HCT116 (cell line): ENCODE results near the gene RBM43. TPM values are rescaled to one million over a fixed set of nuclear protein-coding genes. Genes with fewer than 3 reads are reported as not detected.
"Not testable (repeated sequence)": the region's sequence is repeated elsewhere in the genome, so short reads cannot be mapped to it uniquely, and the experiment has no call there.

Experiments
- ATAC-seq: fragments of 200-7000 bp; cut with Tn5 transposase; 2 replicates; pipeline ENCODE4 v1.9.1; 2020; ENCODE audit warnings: mild to moderate bottlenecking, moderate library complexity
- Bru-seq: library from RNA; stranded (reverse); fragments of 400-500 nt; gene quantifications from one replicate; lab custom pipeline; 2021; lab: Mats Ljungman, UMichigan
- BruChase-seq, 2 experiments: library from RNA; stranded (reverse); fragments of 400-500 nt; gene quantifications; one replicate each; lab custom pipeline; 2021; lab: Mats Ljungman, UMichigan
- BruUV-seq: library from RNA; stranded (reverse); fragments of 400-500 nt; replicated peaks from 2 replicates; lab custom pipeline; 2021; lab: Mats Ljungman, UMichigan
- CTCF ChIA-PET: fragments of 300-600 bp; sonication (Branson Sonifier 250); formaldehyde crosslinking; loops from one replicate; lab custom pipeline; 2021; ENCODE audit warnings: antibody characterized with exemption; lab: Charles Lee
- POLR2A ChIA-PET: fragments of 300-600, 350-600 bp; sonication (Branson Sonifier 250); formaldehyde crosslinking; loops from one replicate; lab custom pipeline; 2021; ENCODE audit warnings: antibody characterized with exemption; lab: Charles Lee
- RAD21 ChIA-PET, 2 experiments: fragments of 300-600 bp; sonication (Branson Sonifier 250); formaldehyde crosslinking; loops; one replicate each; lab custom pipeline; 2023; ENCODE audit warnings: low total read pairs in 2 of 2; ENCODE audit not compliant: uncharacterized antibody in 2 of 2, unreplicated experiment in 2 of 2, low non-redundant PET in 1 of 2; lab: Charles Lee
- DNase-seq: peaks from one replicate; pipeline ENCODE4 v3.0.0-alpha.2; 2010; ENCODE audit warnings: low read depth, low spot score
- H2AFZ ChIP-seq: fragments of 200-600 bp; shearing (Covaris generic), sonication (generic); 2 replicates; pipeline ENCODE4 v1.6.1; 2017; ENCODE audit warnings: low read depth, mixed run types, mixed read lengths, antibody characterized with exemption, low read length; ENCODE audit not compliant: poor library complexity, severe bottlenecking
- H3K27ac ChIP-seq: 2 replicates; pipeline ENCODE4 v1.5.1; 2012; ENCODE audit warnings: low read depth, low read length
- H3K27me3 ChIP-seq: fragments of 200-600 bp; sonication (generic); 2 replicates; pipeline ENCODE4 v1.6.1; 2016; ENCODE audit warnings: mixed run types, low read length, mixed read lengths; ENCODE audit not compliant: insufficient read depth
- H3K36me3 ChIP-seq, 2 experiments: fragments of 200-500 bp in 1 of 2; fragments of 200-600 bp in 1 of 2; sonication (Bioruptor generic) in 1 of 2; sonication (generic) in 1 of 2; 2 replicates each; pipeline versions ENCODE4 v1.5.1 to v1.6.1; 2014 to 2016; ENCODE audit warnings: low read length in 2 of 2, inconsistent platforms in 1 of 2, mixed read lengths in 1 of 2, mixed run types in 1 of 2; ENCODE audit not compliant: insufficient read depth in 2 of 2, control insufficient read depth in 1 of 2
- H3K4me1 ChIP-seq, 2 experiments: fragments of 200-600 bp in 1 of 2; sonication (generic) in 1 of 2; 2 replicates each; pipeline versions ENCODE4 v1.5.1 to v1.6.1; 2012 to 2017; ENCODE audit warnings: low read length in 2 of 2, inconsistent platforms in 1 of 2, mild to moderate bottlenecking in 1 of 2, mixed read lengths in 1 of 2, mixed run types in 1 of 2, moderate library complexity in 1 of 2; ENCODE audit not compliant: insufficient read depth in 2 of 2, control insufficient read depth in 1 of 2
- H3K4me2 ChIP-seq: fragments of 200-600 bp; sonication (generic); 2 replicates; pipeline ENCODE4 v1.6.1; 2017; ENCODE audit warnings: mixed run types, low read length, mixed read lengths
- H3K4me3 ChIP-seq, 2 experiments: fragments of 200-600 bp in 1 of 2; sonication (generic) in 1 of 2; replicated peaks in 1 of 2; 2 replicates each; pipeline ENCODE4 v1.5.1; 2011 to 2016; ENCODE audit warnings: low read length in 2 of 2, control low read depth in 1 of 2, low read depth in 1 of 2, mild to moderate bottlenecking in 1 of 2, mixed read lengths in 1 of 2, mixed run types in 1 of 2
- H3K79me2 ChIP-seq: fragments of 200-600 bp; sonication (generic); 2 replicates; pipeline ENCODE4 v1.6.1; 2017; ENCODE audit warnings: mild to moderate bottlenecking, mixed run types, low read length, moderate library complexity, mixed read lengths; ENCODE audit not compliant: insufficient read depth
- H3K9ac ChIP-seq: fragments of 200-600 bp; sonication (generic); 2 replicates; pipeline ENCODE4 v1.6.1; 2016; ENCODE audit warnings: low read length, mixed read lengths
- H3K9me2 ChIP-seq: fragments of 200-600 bp; sonication (generic), shearing (Covaris generic); 2 replicates; pipeline ENCODE4 v1.6.1; 2017; ENCODE audit warnings: mixed run types, mild to moderate bottlenecking, moderate library complexity; ENCODE audit not compliant: insufficient read depth
- H3K9me3 ChIP-seq, 2 experiments: fragments of 200-500 bp in 1 of 2; fragments of 200-600 bp in 1 of 2; sonication (Bioruptor generic) in 1 of 2; sonication (generic) in 1 of 2; 2 replicates each; pipeline ENCODE4 v1.6.1; 2014 to 2017; ENCODE audit warnings: low read length in 2 of 2, mixed read lengths in 2 of 2, inconsistent platforms in 1 of 2, low read depth in 1 of 2, mild to moderate bottlenecking in 1 of 2, mixed run types in 1 of 2, moderate library complexity in 1 of 2; ENCODE audit not compliant: control insufficient read depth in 1 of 2, insufficient read depth in 1 of 2
- H4K20me1 ChIP-seq: fragments of 200-600 bp; sonication (generic), shearing (Covaris generic); 2 replicates; pipeline ENCODE4 v1.6.1; 2017; ENCODE audit warnings: mixed run types, mild to moderate bottlenecking, moderate library complexity; ENCODE audit not compliant: insufficient read depth
- CBX3 ChIP-seq: IDR thresholded peaks from 2 replicates; pipeline ENCODE4 v1.6.1; 2012; ENCODE audit warnings: low read depth
- EGR1 ChIP-seq: IDR thresholded peaks from 2 replicates; pipeline ENCODE4 v1.6.1; 2012; ENCODE audit warnings: low read depth
- ELF1 ChIP-seq: IDR thresholded peaks from 2 replicates; pipeline ENCODE4 v1.6.1; 2012; ENCODE audit warnings: low read depth, borderline replicate concordance
- EZH2 ChIP-seq: fragments of 200-600 bp; sonication (generic); IDR thresholded peaks from 2 replicates; pipeline ENCODE4 v1.6.1; 2017; ENCODE audit warnings: antibody characterized with exemption, mixed run types
- FOSL1 ChIP-seq: IDR thresholded peaks from 2 replicates; pipeline ENCODE4 v1.6.1; 2012; ENCODE audit warnings: low read depth
- JUND ChIP-seq: IDR thresholded peaks from 2 replicates; pipeline ENCODE4 v1.6.1; 2012
- POLR2AphosphoS5 ChIP-seq: IDR thresholded peaks from 2 replicates; pipeline ENCODE4 v1.6.1; 2011; ENCODE audit warnings: mild to moderate bottlenecking, low read depth, low read length, moderate library complexity
- SIN3A ChIP-seq: IDR thresholded peaks from 2 replicates; pipeline ENCODE4 v1.6.1; 2012; ENCODE audit warnings: low read depth
- TCF7L2 ChIP-seq: IDR thresholded peaks from 2 replicates; pipeline ENCODE4 v1.7.0; 2011; ENCODE audit warnings: borderline replicate concordance, inconsistent platforms; ENCODE audit not compliant: insufficient read depth, insufficient read length; ENCODE audit errors: extremely low read depth
- YY1 ChIP-seq: IDR thresholded peaks from 2 replicates; pipeline ENCODE4 v1.6.1; 2011; ENCODE audit warnings: low read length, low read depth, moderate library complexity, mild to moderate bottlenecking; ENCODE audit not compliant: insufficient replicate concordance; ENCODE audit errors: extremely low read depth
- ZFX ChIP-seq: fragments of 450-650 bp; IDR thresholded peaks from 2 replicates; pipeline ENCODE4 v1.6.1; 2017
- ZNF274 ChIP-seq: fragments of 200-500 bp; sonication (Bioruptor generic); IDR thresholded peaks from 2 replicates; pipeline ENCODE4 v1.6.1; 2014; ENCODE audit warnings: mild to moderate bottlenecking, low read depth, low read length, inconsistent platforms
- intact Hi-C: fragments of 100-400 bp; cut with micrococcal nuclease; formaldehyde crosslinking; loops from 2 replicates; pipeline ENCODE4 v1.10.0; 2022
- long read RNA-seq: library from polyadenylated mRNA; unstranded; transcript quantifications from one replicate; pipeline ENCODE4 v2.0.0, GENCODE V29; 2021; ENCODE audit not compliant: unreplicated experiment
- polyA plus RNA-seq: library from polyadenylated mRNA; unstranded; fragments of >200 nt; gene quantifications from 2 replicates; pipeline ENCODE4 v1.2.1, GENCODE V29; 2012; ENCODE audit warnings: missing spikeins
- total RNA-seq: library from RNA; stranded (reverse); gene quantifications from one replicate; pipeline ENCODE4 v1.2.1, GENCODE V29; 2021; ENCODE audit not compliant: unreplicated experiment
- TF ChIP-seq, protein P1 (sequence below): IDR thresholded peaks from 2 replicates; pipeline ENCODE4 v1.6.1; 2012
- TF ChIP-seq, protein P2 (sequence below): IDR thresholded peaks from 2 replicates; pipeline ENCODE4 v1.6.1; 2012
- TF ChIP-seq, protein P3 (sequence below), 3 experiments: fragments of 200-600 bp in 1 of 3; sonication (generic) in 1 of 3; IDR thresholded peaks in 2 of 3; conservative IDR thresholded peaks in 1 of 3; 2 replicates each; pipeline ENCODE4 v1.5.1; 2012 to 2017; ENCODE audit warnings: low read depth in 2 of 3, low read length in 2 of 3, antibody characterized with exemption in 1 of 3, borderline replicate concordance in 1 of 3, control low read depth in 1 of 3, mild to moderate bottlenecking in 1 of 3, mixed read lengths in 1 of 3, mixed run types in 1 of 3, moderate library complexity in 1 of 3; ENCODE audit not compliant: insufficient read depth in 1 of 3

RBM43 gene
- total RNA-seq (3.3 TPM), Bru-seq, nascent RNA (percentile 56 among the genes with signal in this experiment), BruChase-seq, experiment 1, labeled RNA remaining after a 6-hour chase (percentile 66 among the genes with signal in this experiment), BruChase-seq, experiment 2, labeled RNA remaining after a 2-hour chase (percentile 73 among the genes with signal in this experiment)
- 0.97 and 1.3 TPM in 2 replicates for polyA plus RNA-seq
- long read RNA-seq, full-length matches to known transcripts, result 1 of 1 reads
- long read RNA-seq, partial matches to known transcripts, result 0 of 1 reads
- long read RNA-seq, other reads (novel, unspliced or antisense), result 0 of 1 reads

DNA sequence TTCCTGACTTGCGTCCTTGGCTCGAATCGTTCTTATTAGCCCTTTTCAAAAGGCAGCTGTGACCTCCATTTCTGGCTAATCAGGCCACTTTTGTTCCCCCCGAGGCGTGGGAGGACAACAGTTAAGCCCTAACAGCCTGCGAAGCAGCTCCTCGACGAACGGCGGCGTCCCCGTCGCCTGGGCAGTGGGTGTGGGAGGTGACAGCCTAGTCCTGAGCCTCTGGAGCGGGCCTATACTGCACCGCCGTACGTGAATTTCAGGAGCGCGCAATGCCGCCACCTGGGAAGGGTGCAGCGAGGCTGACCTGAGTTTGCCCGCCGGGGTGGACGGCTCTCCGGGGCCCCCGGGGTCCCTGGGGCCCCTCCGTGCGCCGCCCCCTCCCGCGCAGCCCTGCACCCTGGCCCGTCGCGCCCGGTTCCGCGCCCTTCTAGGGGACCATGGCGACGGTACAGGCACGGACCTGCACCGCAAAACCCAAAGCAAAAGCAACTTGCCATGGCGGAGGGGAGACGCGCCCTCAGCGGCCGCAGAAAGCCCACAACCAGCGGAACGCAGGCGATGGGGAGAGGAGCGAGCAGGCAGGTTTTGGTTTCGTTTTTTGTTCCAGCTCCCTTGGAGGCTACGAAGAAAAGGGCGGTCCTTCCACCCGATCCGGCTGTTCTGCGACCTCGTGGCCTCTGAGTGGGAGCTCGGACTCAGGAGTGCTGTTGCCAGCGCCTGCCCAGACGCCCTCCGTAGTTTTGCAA lies at the start of gene RBM43:
Gene RBM43, minus strand, starts transcription at position 633 of the 746 bp plus-strand sequence. Its CDS starts 136 bp downstream, at position 497.
- no TSS peak for BruUV-seq
- H3K4me3 ChIP-seq, result peak within 1 kb of the TSS; percentile 61 to 76
- no peaks in the 10 kb centered on the region for H3K36me3 ChIP-seq
- no peaks in the 10 kb centered on the region for H3K9me3 ChIP-seq
- peak within 1 kb of the TSS; percentile 83 for H3K27ac ChIP-seq
- RAD21 ChIA-PET, result no interaction called here
- no peaks in the 10 kb centered on the region for H3K79me2 ChIP-seq
- intact Hi-C loops, result loop anchor here (10.0 kb wide), 1 partner anchor 143 kb away; the partner anchor contains the start of gene RIF1
- no peaks in the 10 kb centered on the region for H4K20me1 ChIP-seq
- DNase-seq, result peak; percentile 33
- CTCF ChIA-PET, result interaction anchor here (1.0 kb wide), 1 partner anchor 23 kb away, joined by 3 read pairs; no protein-coding TSS in a partner anchor
- peak within 1 kb of the TSS; percentile 87 for H3K4me2 ChIP-seq
- ATAC-seq, result peak; percentile 92
- H3K9ac ChIP-seq, result peak within 1 kb of the TSS; percentile 71
- POLR2A ChIA-PET, result no interaction called here
- H3K9me2 ChIP-seq, result no peaks in the 10 kb centered on the region
- TF ChIP-seq POLR2AphosphoS5 (peak; percentile 48), ZFX (peak; percentile 75), TCF7L2 (no peak), EZH2 (no peak), SIN3A (peak; percentile 54; the same call in 1 of the 2 replicates), ZNF274 (no peak), CBX3 (0 out of 2 replicates have a peak, but pooled peaks have one; percentile 10), EGR1 (peak; percentile 67), ELF1 (no peak), JUND (no peak), YY1 (peak; percentile 69), FOSL1 (no peak)
- TF ChIP-seq, protein P1, sequence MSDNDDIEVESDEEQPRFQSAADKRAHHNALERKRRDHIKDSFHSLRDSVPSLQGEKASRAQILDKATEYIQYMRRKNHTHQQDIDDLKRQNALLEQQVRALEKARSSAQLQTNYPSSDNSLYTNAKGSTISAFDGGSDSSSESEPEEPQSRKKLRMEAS, result peak; percentile 89
- TF ChIP-seq, protein P2, sequence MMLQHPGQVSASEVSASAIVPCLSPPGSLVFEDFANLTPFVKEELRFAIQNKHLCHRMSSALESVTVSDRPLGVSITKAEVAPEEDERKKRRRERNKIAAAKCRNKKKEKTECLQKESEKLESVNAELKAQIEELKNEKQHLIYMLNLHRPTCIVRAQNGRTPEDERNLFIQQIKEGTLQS, result no peak
- TF ChIP-seq, protein P3, sequence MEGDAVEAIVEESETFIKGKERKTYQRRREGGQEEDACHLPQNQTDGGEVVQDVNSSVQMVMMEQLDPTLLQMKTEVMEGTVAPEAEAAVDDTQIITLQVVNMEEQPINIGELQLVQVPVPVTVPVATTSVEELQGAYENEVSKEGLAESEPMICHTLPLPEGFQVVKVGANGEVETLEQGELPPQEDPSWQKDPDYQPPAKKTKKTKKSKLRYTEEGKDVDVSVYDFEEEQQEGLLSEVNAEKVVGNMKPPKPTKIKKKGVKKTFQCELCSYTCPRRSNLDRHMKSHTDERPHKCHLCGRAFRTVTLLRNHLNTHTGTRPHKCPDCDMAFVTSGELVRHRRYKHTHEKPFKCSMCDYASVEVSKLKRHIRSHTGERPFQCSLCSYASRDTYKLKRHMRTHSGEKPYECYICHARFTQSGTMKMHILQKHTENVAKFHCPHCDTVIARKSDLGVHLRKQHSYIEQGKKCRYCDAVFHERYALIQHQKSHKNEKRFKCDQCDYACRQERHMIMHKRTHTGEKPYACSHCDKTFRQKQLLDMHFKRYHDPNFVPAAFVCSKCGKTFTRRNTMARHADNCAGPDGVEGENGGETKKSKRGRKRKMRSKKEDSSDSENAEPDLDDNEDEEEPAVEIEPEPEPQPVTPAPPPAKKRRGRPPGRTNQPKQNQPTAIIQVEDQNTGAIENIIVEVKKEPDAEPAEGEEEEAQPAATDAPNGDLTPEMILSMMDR (IDR thresholded peaks at IDR 0.05 in 2 of 3, conservative IDR thresholded peaks at IDR 0.05 in 1 of 3; ENCODE audit: borderline replicate concordance in 1 of 3, insufficient read depth in 1 of 3, low read depth in 2 of 3, low read length in 2 of 3), result no peak
- TF ChIP-seq, all 23 proteins: peak for 7
- H3K27me3 ChIP-seq, result no peaks in the 10 kb centered on the region
- peak within 1 kb of the TSS; percentile 100 for H2AFZ ChIP-seq
- peaks cover 7 to 18% of the 10 kb centered on the region in 2 experiments for H3K4me1 ChIP-seq

DNA sequence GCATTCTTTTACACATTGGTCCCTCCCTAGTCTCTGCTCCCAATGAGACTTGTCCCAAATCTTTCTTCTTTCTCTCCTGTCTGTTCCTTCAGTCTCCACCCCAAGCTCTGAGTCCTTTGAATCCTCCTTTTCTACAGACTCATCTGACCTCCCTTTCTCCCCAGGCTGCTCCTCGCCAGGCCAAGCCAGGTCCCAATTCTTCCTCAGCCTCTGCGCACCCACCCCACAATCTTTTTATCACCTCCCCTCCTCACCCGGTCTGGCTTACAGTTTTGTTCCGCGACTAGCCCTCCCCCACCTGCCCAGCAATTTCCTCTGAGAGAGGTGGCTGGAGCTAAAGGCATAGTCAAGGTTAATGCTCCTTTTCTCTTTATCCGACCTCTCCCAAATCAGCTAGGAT lies 48.6 kb upstream of the RBM43 start:
- intact Hi-C loops, H3K4me1 ChIP-seq, H3K79me2 ChIP-seq, H3K9me3 ChIP-seq, H3K9me2 ChIP-seq, RAD21 ChIA-PET, BruUV-seq, CTCF ChIA-PET, H3K27me3 ChIP-seq, H3K4me2 ChIP-seq, H4K20me1 ChIP-seq, H3K36me3 ChIP-seq, POLR2A ChIA-PET, H3K9ac ChIP-seq, H3K27ac ChIP-seq, H2AFZ ChIP-seq, ATAC-seq, H3K4me3 ChIP-seq, DNase-seq: not testable (repeated sequence)
